Neural progenitor cell (in vitro differentiated cells): Measurements from ENCODE around the gene PEAK1.

Source experiments
- EZH2 ChIP-seq: fragments of 200-600 bp; sonication (generic); IDR thresholded peaks from 2 replicates; pipeline ENCODE4 v1.6.1; 2017; ENCODE audit warnings: antibody characterized with exemption, mild to moderate bottlenecking, moderate library complexity
- TF ChIP-seq, protein P1 (sequence below): fragments of 200-600 bp; sonication (generic); IDR thresholded peaks from 2 replicates; pipeline ENCODE4 v1.5.1; 2017; ENCODE audit warnings: antibody characterized with exemption, mild to moderate bottlenecking

DNA sequence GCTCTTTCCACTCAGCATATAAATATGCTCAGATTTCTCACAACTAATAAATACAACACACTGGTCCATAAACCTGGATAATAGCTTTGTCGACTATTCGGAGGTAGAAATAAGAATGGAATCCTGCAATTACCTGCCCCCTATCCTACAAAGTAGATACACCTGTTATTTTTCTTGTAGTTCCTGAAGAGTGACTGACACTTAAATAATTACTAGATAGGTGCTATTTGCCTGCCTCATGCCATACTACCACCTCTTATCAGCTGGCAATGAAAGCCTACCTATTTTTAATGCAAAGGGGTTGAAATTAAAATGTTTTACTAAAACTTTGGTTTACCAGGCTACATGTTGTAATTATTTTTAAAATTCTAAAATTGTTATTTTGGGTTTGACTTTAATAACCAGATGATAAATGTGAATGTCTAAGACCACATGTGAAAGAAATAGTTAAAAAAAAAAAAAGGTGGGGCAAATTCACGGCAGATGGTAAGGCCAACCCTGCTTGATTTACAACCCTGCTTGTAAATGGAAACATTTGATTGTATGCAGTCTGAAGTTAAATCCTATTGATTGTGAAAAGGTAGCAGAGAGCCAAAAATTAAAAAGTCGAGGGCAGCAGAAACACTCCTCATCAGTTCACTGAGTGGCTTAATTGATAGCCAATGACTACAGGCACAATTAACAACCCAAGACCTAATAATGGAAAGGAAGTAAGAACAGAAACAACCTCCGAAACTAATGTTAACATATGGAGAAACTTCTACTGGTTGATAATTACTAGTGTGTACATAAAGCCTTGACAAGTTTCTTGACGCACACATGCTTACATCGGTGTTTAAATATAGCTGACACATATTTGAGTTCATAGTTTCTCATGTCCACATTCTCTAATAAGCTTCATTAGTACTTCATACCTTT lies 8.9 kb downstream of the PEAK1 start:
- TF ChIP-seq, protein P1, sequence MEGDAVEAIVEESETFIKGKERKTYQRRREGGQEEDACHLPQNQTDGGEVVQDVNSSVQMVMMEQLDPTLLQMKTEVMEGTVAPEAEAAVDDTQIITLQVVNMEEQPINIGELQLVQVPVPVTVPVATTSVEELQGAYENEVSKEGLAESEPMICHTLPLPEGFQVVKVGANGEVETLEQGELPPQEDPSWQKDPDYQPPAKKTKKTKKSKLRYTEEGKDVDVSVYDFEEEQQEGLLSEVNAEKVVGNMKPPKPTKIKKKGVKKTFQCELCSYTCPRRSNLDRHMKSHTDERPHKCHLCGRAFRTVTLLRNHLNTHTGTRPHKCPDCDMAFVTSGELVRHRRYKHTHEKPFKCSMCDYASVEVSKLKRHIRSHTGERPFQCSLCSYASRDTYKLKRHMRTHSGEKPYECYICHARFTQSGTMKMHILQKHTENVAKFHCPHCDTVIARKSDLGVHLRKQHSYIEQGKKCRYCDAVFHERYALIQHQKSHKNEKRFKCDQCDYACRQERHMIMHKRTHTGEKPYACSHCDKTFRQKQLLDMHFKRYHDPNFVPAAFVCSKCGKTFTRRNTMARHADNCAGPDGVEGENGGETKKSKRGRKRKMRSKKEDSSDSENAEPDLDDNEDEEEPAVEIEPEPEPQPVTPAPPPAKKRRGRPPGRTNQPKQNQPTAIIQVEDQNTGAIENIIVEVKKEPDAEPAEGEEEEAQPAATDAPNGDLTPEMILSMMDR = no peak
- TF ChIP-seq EZH2 = no peak
